ENCODE results near the gene ALDH1L1.

ALDH1L1 gene

DNA sequence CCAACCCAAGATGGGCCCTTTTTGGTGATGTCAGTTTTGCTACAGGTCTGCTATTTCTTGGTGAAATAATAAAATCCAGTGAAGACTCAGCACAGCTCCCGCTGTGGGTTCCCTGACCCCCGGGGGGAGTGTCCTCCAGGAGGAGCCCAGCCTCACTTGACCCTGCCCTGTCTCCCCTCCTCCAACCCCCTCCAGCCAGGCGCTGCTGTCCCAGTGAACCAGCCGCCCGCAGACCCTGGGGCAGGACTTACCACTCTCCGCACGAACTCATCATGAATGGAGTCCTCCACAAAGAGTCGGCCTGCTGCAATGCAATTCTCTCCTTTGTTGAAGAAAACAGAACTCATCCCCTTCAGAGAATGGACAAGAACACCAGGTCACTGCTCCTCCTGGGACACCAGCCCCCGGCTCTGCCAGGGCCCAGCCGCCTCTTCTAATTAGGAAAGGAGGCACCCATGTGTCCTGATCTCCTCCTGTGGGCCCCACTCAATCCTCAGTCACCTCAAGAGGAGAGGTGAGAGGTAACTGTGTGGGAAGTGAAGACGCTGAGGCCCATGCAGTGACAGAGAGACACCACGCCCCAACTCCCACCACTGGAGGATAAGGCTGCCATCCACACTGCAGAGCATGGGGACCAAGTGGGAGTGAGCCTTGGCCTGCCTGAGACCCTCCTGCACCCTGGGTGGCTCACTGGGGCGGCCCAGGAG lies 67.7 kb downstream of the ALDH1L1 start:
- Histone ChIP-seq H3K9me2 (replicated peaks; ENCODE audit: insufficient read depth, low read length) (no peaks in the 10 kb centered on the region), H3K36me3 (ENCODE audit: low read length) (no peaks in the 10 kb centered on the region), H3K4me2 (ENCODE audit: low read depth, low read length, poor library complexity, severe bottlenecking) (no peak overlapping the region), H3K27ac (ENCODE audit: low read depth, low read length) (no peak overlapping the region), H3K9ac (ENCODE audit: low read length) (no peak overlapping the region), H2AFZ (ENCODE audit: low read depth, low read length, severe bottlenecking) (no peak overlapping the region), H3F3A (ENCODE audit: insufficient read depth) (no peaks in the 10 kb centered on the region), H3K9me3 (ENCODE audit: insufficient read depth, low read length) (no peaks in the 10 kb centered on the region), H3K27me3 (ENCODE audit: low read length) (no peaks in the 10 kb centered on the region), H3K79me2 (ENCODE audit: insufficient read depth, low read length) (no peaks in the 10 kb centered on the region), H3K4me3 (ENCODE audit: insufficient read depth, low read length, poor library complexity, severe bottlenecking) (no peak overlapping the region), H4K20me1 (ENCODE audit: low read depth, low read length) (no peaks in the 10 kb centered on the region)
- TF ChIP-seq, protein P1, sequence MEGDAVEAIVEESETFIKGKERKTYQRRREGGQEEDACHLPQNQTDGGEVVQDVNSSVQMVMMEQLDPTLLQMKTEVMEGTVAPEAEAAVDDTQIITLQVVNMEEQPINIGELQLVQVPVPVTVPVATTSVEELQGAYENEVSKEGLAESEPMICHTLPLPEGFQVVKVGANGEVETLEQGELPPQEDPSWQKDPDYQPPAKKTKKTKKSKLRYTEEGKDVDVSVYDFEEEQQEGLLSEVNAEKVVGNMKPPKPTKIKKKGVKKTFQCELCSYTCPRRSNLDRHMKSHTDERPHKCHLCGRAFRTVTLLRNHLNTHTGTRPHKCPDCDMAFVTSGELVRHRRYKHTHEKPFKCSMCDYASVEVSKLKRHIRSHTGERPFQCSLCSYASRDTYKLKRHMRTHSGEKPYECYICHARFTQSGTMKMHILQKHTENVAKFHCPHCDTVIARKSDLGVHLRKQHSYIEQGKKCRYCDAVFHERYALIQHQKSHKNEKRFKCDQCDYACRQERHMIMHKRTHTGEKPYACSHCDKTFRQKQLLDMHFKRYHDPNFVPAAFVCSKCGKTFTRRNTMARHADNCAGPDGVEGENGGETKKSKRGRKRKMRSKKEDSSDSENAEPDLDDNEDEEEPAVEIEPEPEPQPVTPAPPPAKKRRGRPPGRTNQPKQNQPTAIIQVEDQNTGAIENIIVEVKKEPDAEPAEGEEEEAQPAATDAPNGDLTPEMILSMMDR (IDR thresholded peaks at IDR 0.05; ENCODE audit: insufficient read depth, low read length, poor library complexity, severe bottlenecking), result no peak
- no peak for TF ChIP-seq EZH2phosphoT487 (conservative IDR thresholded peaks at IDR 0.05; ENCODE audit: low read length)

DNA sequence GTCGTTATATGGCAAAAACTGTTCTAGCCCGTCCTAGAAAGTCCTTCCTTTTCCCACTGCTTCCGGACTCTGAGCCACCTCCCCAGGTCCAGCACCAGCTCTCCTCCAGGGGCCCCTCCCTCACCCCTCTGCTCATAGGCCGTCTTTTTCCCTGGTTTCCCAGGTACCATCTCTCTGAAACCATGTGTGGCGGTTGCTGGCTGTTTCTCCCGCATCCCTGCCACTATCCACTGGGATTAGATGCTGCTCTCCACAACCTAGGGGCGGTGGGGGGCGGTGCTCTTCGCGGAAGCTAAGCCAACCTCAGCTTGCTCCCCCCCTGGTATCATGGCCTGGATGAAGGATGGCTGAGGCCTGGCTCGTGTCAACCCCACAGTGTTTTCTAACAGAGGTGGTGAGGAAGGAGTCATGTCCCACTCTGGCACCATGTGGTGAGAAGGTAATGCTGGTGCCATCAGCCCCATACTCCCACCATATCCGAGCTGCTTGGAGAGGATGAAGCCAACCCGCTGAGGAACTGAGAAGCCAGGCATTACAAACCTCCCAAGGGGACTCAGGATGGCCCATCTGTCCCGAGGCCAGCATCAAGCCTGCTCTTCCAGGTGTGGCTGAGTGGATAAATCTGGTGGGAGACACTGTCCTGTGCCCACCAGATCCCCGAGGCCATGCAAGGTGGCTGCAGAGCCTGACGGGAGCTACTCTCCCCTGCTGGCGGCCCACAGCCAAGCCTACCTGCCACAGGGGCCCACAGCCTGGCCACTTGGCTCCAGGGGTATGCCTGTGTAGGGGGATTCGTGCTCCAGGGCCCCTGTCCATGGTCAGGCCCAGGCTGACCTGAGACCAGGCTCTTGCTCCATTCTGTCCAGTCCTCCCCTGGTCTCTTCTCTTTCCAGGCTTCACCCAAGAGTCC lies 68.6 kb downstream of the ALDH1L1 start:
- H3K4me3 ChIP-seq (ENCODE audit: insufficient read depth, low read length, poor library complexity, severe bottlenecking), result no peak overlapping the region
- H3K36me3 ChIP-seq (ENCODE audit: low read length), result no peaks in the 10 kb centered on the region
- H3K9me2 ChIP-seq (replicated peaks; ENCODE audit: insufficient read depth, low read length), result no peaks in the 10 kb centered on the region
- no peak overlapping the region for H3K9ac ChIP-seq (ENCODE audit: low read length)
- no peaks in the 10 kb centered on the region for H3K9me3 ChIP-seq (ENCODE audit: insufficient read depth, low read length)
- H3K79me2 ChIP-seq (ENCODE audit: insufficient read depth, low read length), result no peaks in the 10 kb centered on the region
- no peaks in the 10 kb centered on the region for H3K27me3 ChIP-seq (ENCODE audit: low read length)
- H2AFZ ChIP-seq (ENCODE audit: low read depth, low read length, severe bottlenecking), result no peak overlapping the region
- TF ChIP-seq EZH2phosphoT487 (conservative IDR thresholded peaks at IDR 0.05; ENCODE audit: low read length), result no peak
- TF ChIP-seq, protein P1 (IDR thresholded peaks at IDR 0.05; ENCODE audit: insufficient read depth, low read length, poor library complexity, severe bottlenecking), result no peak
- no peaks in the 10 kb centered on the region for H3F3A ChIP-seq (ENCODE audit: insufficient read depth)
- no peak overlapping the region for H3K4me2 ChIP-seq (ENCODE audit: low read depth, low read length, poor library complexity, severe bottlenecking)
- H4K20me1 ChIP-seq (ENCODE audit: low read depth, low read length), result no peaks in the 10 kb centered on the region
- no peak overlapping the region for H3K27ac ChIP-seq (ENCODE audit: low read depth, low read length)

DNA sequence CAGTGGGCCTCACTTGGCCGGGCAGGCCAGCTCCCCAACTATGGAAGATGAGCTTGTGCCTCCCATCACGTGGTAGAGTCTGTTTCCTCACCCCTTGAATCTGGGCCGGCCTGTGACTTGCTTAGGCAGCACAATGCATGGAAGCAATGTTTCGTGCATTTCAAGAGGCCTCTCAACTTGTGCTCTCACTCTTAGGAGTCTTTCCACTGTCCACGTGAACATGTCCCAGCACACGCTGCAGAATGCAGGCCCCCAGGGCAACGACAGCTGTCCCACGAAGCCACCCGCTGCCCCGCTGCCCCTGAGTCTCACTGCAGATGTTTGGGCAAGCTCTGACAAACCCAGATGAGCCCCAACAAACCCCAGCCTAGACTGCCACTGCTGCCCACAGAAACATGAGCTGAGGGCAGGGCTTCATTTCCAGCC lies 69.2 kb downstream of the ALDH1L1 start:
- H3K27ac ChIP-seq (ENCODE audit: low read depth, low read length), result no peak overlapping the region
- no peaks in the 10 kb centered on the region for H3K79me2 ChIP-seq (ENCODE audit: insufficient read depth, low read length)
- no peak overlapping the region for H2AFZ ChIP-seq (ENCODE audit: low read depth, low read length, severe bottlenecking)
- H4K20me1 ChIP-seq (ENCODE audit: low read depth, low read length), result no peaks in the 10 kb centered on the region
- H3K4me2 ChIP-seq (ENCODE audit: low read depth, low read length, poor library complexity, severe bottlenecking), result no peak overlapping the region
- H3K9me3 ChIP-seq (ENCODE audit: insufficient read depth, low read length), result no peaks in the 10 kb centered on the region
- TF ChIP-seq, protein P1 (IDR thresholded peaks at IDR 0.05; ENCODE audit: insufficient read depth, low read length, poor library complexity, severe bottlenecking), result no peak
- no peak for TF ChIP-seq EZH2phosphoT487 (conservative IDR thresholded peaks at IDR 0.05; ENCODE audit: low read length)
- H3K27me3 ChIP-seq (ENCODE audit: low read length), result no peaks in the 10 kb centered on the region
- H3K36me3 ChIP-seq (ENCODE audit: low read length), result no peaks in the 10 kb centered on the region
- no peak overlapping the region for H3K9ac ChIP-seq (ENCODE audit: low read length)
- no peak overlapping the region for H3K4me3 ChIP-seq (ENCODE audit: insufficient read depth, low read length, poor library complexity, severe bottlenecking)
- no peaks in the 10 kb centered on the region for H3K9me2 ChIP-seq (replicated peaks; ENCODE audit: insufficient read depth, low read length)
- H3F3A ChIP-seq (ENCODE audit: insufficient read depth), result no peaks in the 10 kb centered on the region

Data from SU-DHL-6 (cell line).